Neural progenitor cell (in vitro differentiated cells): Measurements from ENCODE around the gene PSMB3. TPM values are rescaled to one million over a fixed set of nuclear protein-coding genes. Genes with fewer than 3 reads are reported as not detected.

Experiments
- DNase-seq: peaks from one replicate; pipeline ENCODE4 v3.0.0-alpha.2; 2016; ENCODE audit warnings: low spot score
- H2AFZ ChIP-seq: fragments of 200-600 bp; sonication (generic); replicated peaks from 2 replicates; pipeline ENCODE4 v1.6.1; 2016; ENCODE audit warnings: antibody characterized with exemption
- H3F3A ChIP-seq: fragments of 200-600 bp; sonication (generic); 2 replicates; pipeline ENCODE4 v1.6.1; 2016; ENCODE audit warnings: antibody characterized with exemption, low read depth
- H3K27ac ChIP-seq: fragments of 200-600 bp; sonication (generic); 2 replicates; pipeline ENCODE4 v1.5.1; 2016; ENCODE audit warnings: mild to moderate bottlenecking
- H3K27me3 ChIP-seq: fragments of 200-600 bp; sonication (generic); 2 replicates; pipeline ENCODE4 v1.6.1; 2016; ENCODE audit warnings: mild to moderate bottlenecking, moderate library complexity
- H3K36me3 ChIP-seq: fragments of 200-600 bp; sonication (generic); 2 replicates; pipeline ENCODE4 v1.5.1; 2016
- H3K4me1 ChIP-seq: fragments of 200-600 bp; sonication (generic); 2 replicates; pipeline ENCODE4 v1.6.1; 2016; ENCODE audit warnings: mixed run types
- H3K4me2 ChIP-seq: fragments of 200-600 bp; sonication (generic); 2 replicates; pipeline ENCODE4 v1.6.1; 2016
- H3K4me3 ChIP-seq: fragments of 200-600 bp; sonication (generic); 2 replicates; pipeline ENCODE4 v1.5.1; 2016
- H3K79me2 ChIP-seq: fragments of 200-600 bp; sonication (generic); 2 replicates; pipeline ENCODE4 v1.6.1; 2016; ENCODE audit warnings: low read depth
- H3K9ac ChIP-seq: fragments of 200-600 bp; sonication (generic); 2 replicates; pipeline ENCODE4 v1.6.1; 2016
- H3K9me3 ChIP-seq: fragments of 200-600 bp; sonication (generic); 2 replicates; pipeline ENCODE4 v1.5.1; 2016; ENCODE audit warnings: low read depth
- H4K20me1 ChIP-seq: fragments of 200-600 bp; sonication (generic); 2 replicates; pipeline ENCODE4 v1.6.1; 2016; ENCODE audit warnings: low read depth
- H3K27ac Mint-ChIP-seq: 3 replicates; pipeline ENCODE4 v1.8.0; 2021; ENCODE audit warnings: mixed read lengths
- H3K27me3 Mint-ChIP-seq: 2 replicates; pipeline ENCODE4 v1.8.0; 2022; ENCODE audit warnings: low read depth, mild to moderate bottlenecking, inconsistent platforms, moderate library complexity, mixed read lengths; ENCODE audit not compliant: insufficient read depth
- H3K36me3 Mint-ChIP-seq: 3 replicates; pipeline ENCODE4 v1.8.0; 2021; ENCODE audit warnings: mixed read lengths
- H3K4me1 Mint-ChIP-seq: 3 replicates; pipeline ENCODE4 v1.8.0; 2021; ENCODE audit warnings: mixed read lengths
- H3K4me3 Mint-ChIP-seq: 3 replicates; pipeline ENCODE4 v1.8.0; 2021; ENCODE audit warnings: mild to moderate bottlenecking, moderate library complexity, mixed read lengths
- H3K9me3 Mint-ChIP-seq: 3 replicates; pipeline ENCODE4 v1.8.0; 2020; ENCODE audit warnings: mixed read lengths
- CTCF ChIP-seq: fragments of 200-600 bp; sonication (generic); IDR thresholded peaks from 2 replicates; pipeline ENCODE4 v1.5.1; 2017; ENCODE audit warnings: antibody characterized with exemption, mild to moderate bottlenecking
- EZH2 ChIP-seq: fragments of 200-600 bp; sonication (generic); IDR thresholded peaks from 2 replicates; pipeline ENCODE4 v1.6.1; 2017; ENCODE audit warnings: antibody characterized with exemption, mild to moderate bottlenecking, moderate library complexity
- EZH2phosphoT487 ChIP-seq: fragments of 200-600 bp; sonication (generic); IDR thresholded peaks from 2 replicates; pipeline ENCODE4 v1.6.1; 2017; ENCODE audit warnings: antibody characterized with exemption
- microRNA-seq: library from miRNA; unstranded; fragments of <30 nt; microRNA quantifications from one replicate; pipeline ENCODE4, GENCODE V29; 2016
- small RNA-seq: library from RNA; depleted of rRNA; stranded (forward); fragments of <200 nt; gene quantifications from one replicate; pipeline ENCODE3, GENCODE V24; 2015
- total RNA-seq: library from RNA; depleted of rRNA; stranded (reverse); fragments of >200 nt; gene quantifications from 2 replicates; pipeline ENCODE4 v1.2.3, GENCODE V29; 2015; ENCODE audit warnings: low replicate concordance

Gene PSMB3
- total RNA-seq, 1 donor from 2014 or later, result 127 TPM

GRCh38 chr17:38799501-38800236 lies 47.1 kb downstream of the PSMB3 start, which contains the start of gene PIP4K2B:
Gene PIP4K2B, minus strand, starts transcription at chr17:38799556. Its CDS starts 132 bp downstream, at chr17:38799424.
- H3K27me3 ChIP-seq, result no peaks in the 10 kb centered on the region
- peak within 1 kb of the TSS; percentile 96 for H3K9ac ChIP-seq
- peaks cover 46% of the 10 kb centered on the region for H3K79me2 ChIP-seq
- peaks cover 3% of the 10 kb centered on the region for H3K36me3 ChIP-seq
- H3K4me3 ChIP-seq, result peak within 1 kb of the TSS; percentile 87
- H3K9me3 Mint-ChIP-seq, result no peaks in the 10 kb centered on the region
- no peaks in the 10 kb centered on the region for H3K9me3 ChIP-seq
- peak within 1 kb of the TSS; percentile 66 for H2AFZ ChIP-seq
- peak within 1 kb of the TSS; percentile 99 for H3K27ac ChIP-seq
- peak within 1 kb of the TSS; percentile 95 for H3K27ac Mint-ChIP-seq
- peak; percentile 98 for DNase-seq
- H3K4me2 ChIP-seq, result peak within 1 kb of the TSS; percentile 90
- H3F3A ChIP-seq, result peaks cover 29% of the 10 kb centered on the region
- peaks cover 26% of the 10 kb centered on the region for H3K4me1 Mint-ChIP-seq
- peaks cover 6% of the 10 kb centered on the region for H3K27me3 Mint-ChIP-seq
- no peak for TF ChIP-seq EZH2phosphoT487
- no peak for TF ChIP-seq EZH2
- no peak for TF ChIP-seq CTCF
- peaks cover 16% of the 10 kb centered on the region for H3K4me1 ChIP-seq
- peaks cover 42% of the 10 kb centered on the region for H4K20me1 ChIP-seq
- H3K36me3 Mint-ChIP-seq, result peaks cover 36% of the 10 kb centered on the region
- H3K4me3 Mint-ChIP-seq, result peak within 1 kb of the TSS; percentile 97

- H3K36me3 ChIP-seq, result peaks cover 3% of the 10 kb centered on the region
- peaks cover 39% of the 10 kb centered on the region for H3K79me2 ChIP-seq
- H3K9me3 ChIP-seq, result no peaks in the 10 kb centered on the region
- DNase-seq, result peak; percentile 21
- peak overlapping the region; percentile 87 for H3K4me3 ChIP-seq
- peaks cover 29% of the 10 kb centered on the region for H3F3A ChIP-seq
- no peaks in the 10 kb centered on the region for H3K27me3 ChIP-seq
- Mint-ChIP-seq H3K4me3 (peak overlapping the region; percentile 87), H3K9me3 (no peaks in the 10 kb centered on the region), H3K27me3 (peaks cover 6% of the 10 kb centered on the region), H3K36me3 (peaks cover 34% of the 10 kb centered on the region), H3K4me1 (peaks cover 24% of the 10 kb centered on the region), H3K27ac (peak overlapping the region; percentile 14)
- no peak overlapping the region for H3K27ac ChIP-seq
- peaks cover 16% of the 10 kb centered on the region for H3K4me1 ChIP-seq
- TF ChIP-seq CTCF, result no peak
- no peak for TF ChIP-seq EZH2phosphoT487
- TF ChIP-seq EZH2, result no peak
- H4K20me1 ChIP-seq, result peaks cover 39% of the 10 kb centered on the region
- H2AFZ ChIP-seq, result no peak overlapping the region
- H3K4me2 ChIP-seq, result peak overlapping the region; percentile 59
- H3K9ac ChIP-seq, result no peak overlapping the region
Observed at GRCh38 chr17:38800237-38800760, 47.8 kb downstream of the PSMB3 start.

GRCh38 chr17:38809828-38810227 lies 57.3 kb downstream of the PSMB3 start:
- Histone ChIP-seq H3K27ac (no peak overlapping the region), H2AFZ (no peak overlapping the region), H3K9me3 (no peaks in the 10 kb centered on the region), H3K79me2 (no peaks in the 10 kb centered on the region), H3K27me3 (no peaks in the 10 kb centered on the region), H3K4me2 (no peak overlapping the region), H3K4me3 (no peak overlapping the region), H3K36me3 (no peaks in the 10 kb centered on the region), H3K4me1 (no peaks in the 10 kb centered on the region), H3F3A (no peaks in the 10 kb centered on the region), H4K20me1 (no peaks in the 10 kb centered on the region), H3K9ac (no peak overlapping the region)
- H3K9me3 Mint-ChIP-seq, result no peaks in the 10 kb centered on the region
- no peaks in the 10 kb centered on the region for H3K4me1 Mint-ChIP-seq
- no peak for TF ChIP-seq EZH2phosphoT487
- no peak for DNase-seq
- H3K36me3 Mint-ChIP-seq, result peaks cover 23% of the 10 kb centered on the region
- no peak overlapping the region for H3K4me3 Mint-ChIP-seq
- peaks cover 6% of the 10 kb centered on the region for H3K27me3 Mint-ChIP-seq
- H3K27ac Mint-ChIP-seq, result no peak overlapping the region

Small RNA genes within 50 kb of the gene (microRNA-seq; reads per million reads assigned to microRNA genes)
- not detected for gene MIR4726

Small RNA genes within 50 kb of the gene (small RNA-seq; reads per million reads assigned to genes)
- gene MIR4726, result not detected
- gene RNA5SP440, result 0.20 reads per million
- gene RNU6-866P, result not detected

Other genes with a start within 250 kb of the PSMB3 start
- gene SRCIN1, start 146.8 kb upstream of the PSMB3 start, total RNA-seq, result 3.8 and 15.6 TPM in 2 replicates
- gene EPOP, start 77.8 kb upstream of the PSMB3 start, total RNA-seq, result 8.0 and 19.3 TPM in 2 replicates
- 7.4 and 24.4 TPM in 2 replicates for gene MLLT6, start 47.5 kb upstream of the PSMB3 start, total RNA-seq
- gene CISD3, start 22.4 kb upstream of the PSMB3 start, total RNA-seq, result 0.60 and 1.0 TPM in 2 replicates
- 16.7 and 23.8 TPM in 2 replicates for gene PCGF2, start 4.4 kb upstream of the PSMB3 start, total RNA-seq
- 45.6 and 81.1 TPM in 2 replicates for gene PIP4K2B, start 46.8 kb downstream of the PSMB3 start, total RNA-seq
- gene CWC25, start 72.6 kb downstream of the PSMB3 start, total RNA-seq, result 15.2 and 19.2 TPM in 2 replicates
- 1,779 and 3,404 TPM in 2 replicates for gene RPL23, start 101.0 kb downstream of the PSMB3 start, total RNA-seq
- 45.2 and 85.1 TPM in 2 replicates for gene LASP1, start 117.3 kb downstream of the PSMB3 start, total RNA-seq
- not detected in 2 replicates for gene FBXO47, start 214.7 kb downstream of the PSMB3 start, total RNA-seq